ENCODE measurements around the gene RGL1. TPM values are rescaled to one million over a fixed set of nuclear protein-coding genes. Genes with fewer than 3 reads are reported as not detected.

Gene RGL1
- total RNA-seq, 1 donor from 2014 or later: 15.0 TPM

- Histone ChIP-seq H3F3A (ENCODE audit: low read depth) (no peaks in the 10 kb centered on the region), H3K27me3 (no peaks in the 10 kb centered on the region), H3K4me3 (no peak overlapping the region), H3K9ac (no peak overlapping the region), H4K20me1 (ENCODE audit: low read depth) (no peaks in the 10 kb centered on the region), H3K9me3 (ENCODE audit: low read depth) (no peaks in the 10 kb centered on the region), H3K27ac (no peak overlapping the region), H3K79me2 (ENCODE audit: low read depth) (no peaks in the 10 kb centered on the region), H3K4me2 (no peak overlapping the region), H3K36me3 (no peaks in the 10 kb centered on the region), H3K4me1 (no peaks in the 10 kb centered on the region), H2AFZ (replicated peaks) (no peak overlapping the region)
- H3K4me1 Mint-ChIP-seq: no peaks in the 10 kb centered on the region
- no peaks in the 10 kb centered on the region for H3K27me3 Mint-ChIP-seq (ENCODE audit: insufficient read depth, low read depth)
- H3K36me3 Mint-ChIP-seq: peaks cover 56% of the 10 kb centered on the region
- no peaks in the 10 kb centered on the region for H3K9me3 Mint-ChIP-seq
- H3K27ac Mint-ChIP-seq: no peak overlapping the region
- TF ChIP-seq CTCF (IDR thresholded peaks at IDR 0.05) (no peak), EZH2 (IDR thresholded peaks at IDR 0.05) (no peak), EZH2phosphoT487 (IDR thresholded peaks at IDR 0.05) (no peak)
- H3K4me3 Mint-ChIP-seq: no peak overlapping the region
- no peak for DNase-seq (ENCODE audit: low spot score)
Measured at GRCh38 chr1:183894290-183894565, 89.3 kb downstream of the RGL1 start.

GRCh38 chr1:183896466-183897048 is 91.6 kb downstream of the RGL1 start:
- no peak overlapping the region for H3K27ac ChIP-seq
- Mint-ChIP-seq H3K9me3 (no peaks in the 10 kb centered on the region), H3K27ac (no peak overlapping the region), H3K4me3 (no peak overlapping the region), H3K36me3 (peaks cover 57% of the 10 kb centered on the region), H3K27me3 (ENCODE audit: insufficient read depth, low read depth) (no peaks in the 10 kb centered on the region), H3K4me1 (no peaks in the 10 kb centered on the region)
- no peak overlapping the region for H2AFZ ChIP-seq (replicated peaks)
- no peak overlapping the region for H3K9ac ChIP-seq
- H3K9me3 ChIP-seq (ENCODE audit: low read depth): no peaks in the 10 kb centered on the region
- H4K20me1 ChIP-seq (ENCODE audit: low read depth): no peaks in the 10 kb centered on the region
- H3K4me3 ChIP-seq: no peak overlapping the region
- H3K4me2 ChIP-seq: no peak overlapping the region
- H3K79me2 ChIP-seq (ENCODE audit: low read depth): no peaks in the 10 kb centered on the region
- H3F3A ChIP-seq (ENCODE audit: low read depth): no peaks in the 10 kb centered on the region
- DNase-seq (ENCODE audit: low spot score): no peak
- H3K27me3 ChIP-seq: no peaks in the 10 kb centered on the region
- no peaks in the 10 kb centered on the region for H3K4me1 ChIP-seq
- no peak for TF ChIP-seq EZH2phosphoT487 (IDR thresholded peaks at IDR 0.05)
- no peak for TF ChIP-seq EZH2 (IDR thresholded peaks at IDR 0.05)
- no peak for TF ChIP-seq CTCF (IDR thresholded peaks at IDR 0.05)
- H3K36me3 ChIP-seq: no peaks in the 10 kb centered on the region

GRCh38 chr1:183898001-183898396 is 93.1 kb downstream of the RGL1 start:
- H3K27me3 Mint-ChIP-seq (ENCODE audit: insufficient read depth, low read depth): no peaks in the 10 kb centered on the region
- H3K36me3 Mint-ChIP-seq: peaks cover 55% of the 10 kb centered on the region
- H2AFZ ChIP-seq (replicated peaks): no peak overlapping the region
- no peaks in the 10 kb centered on the region for H3K9me3 Mint-ChIP-seq
- no peaks in the 10 kb centered on the region for H3K4me1 Mint-ChIP-seq
- no peak overlapping the region for H3K4me3 Mint-ChIP-seq
- H4K20me1 ChIP-seq (ENCODE audit: low read depth): no peaks in the 10 kb centered on the region
- no peaks in the 10 kb centered on the region for H3K36me3 ChIP-seq
- no peaks in the 10 kb centered on the region for H3K9me3 ChIP-seq (ENCODE audit: low read depth)
- no peak overlapping the region for H3K27ac ChIP-seq
- H3K4me1 ChIP-seq: no peaks in the 10 kb centered on the region
- H3K27me3 ChIP-seq: no peaks in the 10 kb centered on the region
- no peaks in the 10 kb centered on the region for H3K79me2 ChIP-seq (ENCODE audit: low read depth)
- no peak overlapping the region for H3K4me2 ChIP-seq
- H3K4me3 ChIP-seq: no peak overlapping the region
- no peak for DNase-seq (ENCODE audit: low spot score)
- no peak overlapping the region for H3K9ac ChIP-seq
- H3F3A ChIP-seq (ENCODE audit: low read depth): no peaks in the 10 kb centered on the region
- H3K27ac Mint-ChIP-seq: no peak overlapping the region
- no peak for TF ChIP-seq EZH2 (IDR thresholded peaks at IDR 0.05)
- TF ChIP-seq CTCF (IDR thresholded peaks at IDR 0.05): no peak
- no peak for TF ChIP-seq EZH2phosphoT487 (IDR thresholded peaks at IDR 0.05)
